Duodenal mucosa (tissue), 2 donors: ENCODE data around the gene LRRC4C.

Source experiments
- H3K27ac ChIP-seq: one replicate; pipeline ENCODE4 v1.7.0; 2013; ENCODE audit warnings: low read depth, low read length
- H3K27me3 ChIP-seq, 2 donors: one replicate each; pipeline ENCODE4 v1.7.0; 2013; ENCODE audit warnings: low read length in 2 of 2, control low read depth in 1 of 2; ENCODE audit not compliant: insufficient read depth in 2 of 2, control insufficient read depth in 1 of 2
- H3K36me3 ChIP-seq, 2 donors: one replicate each; pipeline ENCODE4 v1.7.0; 2013; ENCODE audit warnings: low read length in 2 of 2, control low read depth in 1 of 2; ENCODE audit not compliant: insufficient read depth in 2 of 2, control insufficient read depth in 1 of 2
- H3K4me1 ChIP-seq, 2 donors: one replicate each; pipeline ENCODE4 v1.7.0; 2013; ENCODE audit warnings: low read length in 2 of 2, control low read depth in 1 of 2; ENCODE audit not compliant: insufficient read depth in 2 of 2, control insufficient read depth in 1 of 2
- H3K4me3 ChIP-seq, 2 donors: one replicate each; pipeline ENCODE4 v1.7.0; 2013; ENCODE audit warnings: low read length in 2 of 2, low read depth in 1 of 2
- H3K9ac ChIP-seq, 2 donors: one replicate each; pipeline ENCODE4 v1.7.0; 2013; ENCODE audit warnings: low read length in 2 of 2, low read depth in 1 of 2
- H3K9me3 ChIP-seq, 2 donors: one replicate each; pipeline ENCODE4 v1.7.0; 2013; ENCODE audit warnings: low read length in 2 of 2, control low read depth in 1 of 2; ENCODE audit not compliant: control insufficient read depth in 1 of 2

The LRRC4C gene

DNA sequence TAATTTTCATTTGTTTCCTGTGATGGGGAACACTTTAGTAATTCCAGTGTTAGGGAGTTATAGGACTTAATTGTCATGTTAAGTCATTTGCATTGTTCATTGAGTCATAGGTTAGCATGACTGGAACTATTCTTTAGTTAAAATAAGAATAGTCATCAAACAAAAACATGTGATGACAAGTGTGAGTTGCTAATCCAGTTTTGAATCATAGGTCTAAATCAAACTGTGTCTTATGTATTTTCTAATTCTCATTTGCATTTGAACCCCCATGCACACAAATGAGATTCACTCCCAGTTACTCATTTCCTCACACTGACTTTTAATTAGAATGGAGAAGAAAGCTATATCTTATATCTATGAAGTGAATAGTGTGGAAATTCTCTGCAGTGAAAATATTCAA, 405.6 kb downstream of the LRRC4C start:
- Histone ChIP-seq H3K4me3 (no peak overlapping the region), H3K27me3 (no peaks in the 10 kb centered on the region), H3K36me3 (no peaks in the 10 kb centered on the region), H3K9ac (no peak overlapping the region), H3K27ac (no peak overlapping the region), H3K9me3 (no peaks in the 10 kb centered on the region), H3K4me1 (no peaks in the 10 kb centered on the region)

- Histone ChIP-seq H3K27me3 (no peaks in the 10 kb centered on the region), H3K27ac (no peak overlapping the region), H3K4me3 (no peak overlapping the region), H3K36me3 (no peaks in the 10 kb centered on the region), H3K9me3 (no peaks in the 10 kb centered on the region), H3K4me1 (no peaks in the 10 kb centered on the region), H3K9ac (no peak overlapping the region)
These were observed 407.4 kb downstream of the LRRC4C start for GRCh38 chr11:41051919-41052635.

DNA sequence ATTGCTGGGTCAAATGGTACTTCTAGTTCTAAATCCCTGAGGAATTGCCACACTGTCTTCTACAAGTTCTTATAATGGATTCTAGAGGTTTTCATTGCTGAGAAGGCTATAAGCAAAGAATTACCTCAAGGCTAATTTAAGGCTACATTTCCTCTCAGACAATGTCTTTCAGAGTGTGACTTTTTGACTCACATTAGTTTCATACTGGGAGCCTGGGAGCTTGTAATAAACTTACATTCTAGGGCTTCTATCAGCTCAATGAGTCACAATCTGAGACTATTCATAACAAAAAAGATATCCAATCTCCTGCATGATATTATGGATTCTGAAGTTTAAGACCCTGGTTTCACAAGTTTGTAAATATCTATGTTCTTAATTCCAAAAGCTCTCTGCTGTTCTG, 408.7 kb downstream of the LRRC4C start:
- Histone ChIP-seq H3K27me3 (no peaks in the 10 kb centered on the region), H3K27ac (no peak overlapping the region), H3K4me1 (no peaks in the 10 kb centered on the region), H3K4me3 (no peak overlapping the region), H3K9me3 (no peaks in the 10 kb centered on the region), H3K9ac (no peak overlapping the region), H3K36me3 (no peaks in the 10 kb centered on the region)

DNA sequence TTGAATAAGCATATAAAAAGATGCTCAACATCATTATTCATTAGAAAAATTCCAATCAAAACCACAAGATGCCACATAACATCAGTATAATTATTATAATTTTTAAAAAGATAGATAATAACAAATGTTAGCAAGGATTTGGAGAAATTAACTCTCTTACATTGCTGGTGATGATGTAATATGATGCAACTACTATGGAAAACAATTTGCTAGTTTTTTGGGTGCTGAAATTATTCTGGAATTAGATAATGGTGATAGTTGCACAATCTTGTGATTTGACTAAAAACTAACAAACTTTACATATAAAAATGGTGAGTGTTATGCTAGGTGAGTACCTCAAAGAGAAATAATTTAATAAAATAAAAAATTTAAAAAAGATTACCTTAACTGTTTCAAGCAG, 412.2 kb downstream of the LRRC4C start:
- Histone ChIP-seq H3K36me3 (no peaks in the 10 kb centered on the region), H3K4me1 (no peaks in the 10 kb centered on the region), H3K27ac (no peak overlapping the region), H3K4me3 (no peak overlapping the region), H3K9me3 (no peaks in the 10 kb centered on the region), H3K9ac (no peak overlapping the region), H3K27me3 (no peaks in the 10 kb centered on the region)

GRCh38 chr11:41045266-41045665, 414.2 kb downstream of the LRRC4C start:
- no peaks in the 10 kb centered on the region for H3K4me1 ChIP-seq
- no peak overlapping the region for H3K4me3 ChIP-seq
- H3K27me3 ChIP-seq: no peaks in the 10 kb centered on the region
- H3K27ac ChIP-seq: no peak overlapping the region
- no peaks in the 10 kb centered on the region for H3K36me3 ChIP-seq
- H3K9me3 ChIP-seq: no peaks in the 10 kb centered on the region
- H3K9ac ChIP-seq: no peak overlapping the region

- H3K9ac ChIP-seq: no peak overlapping the region
- no peak overlapping the region for H3K4me3 ChIP-seq
- no peaks in the 10 kb centered on the region for H3K27me3 ChIP-seq
- H3K36me3 ChIP-seq: no peaks in the 10 kb centered on the region
- no peak overlapping the region for H3K27ac ChIP-seq
- no peaks in the 10 kb centered on the region for H3K4me1 ChIP-seq
- no peaks in the 10 kb centered on the region for H3K9me3 ChIP-seq
These were observed 414.7 kb downstream of the LRRC4C start for GRCh38 chr11:41044747-41045146.

- Histone ChIP-seq H3K9ac (no peak overlapping the region), H3K4me3 (no peak overlapping the region), H3K27me3 (no peaks in the 10 kb centered on the region), H3K27ac (no peak overlapping the region), H3K9me3 (no peaks in the 10 kb centered on the region), H3K4me1 (no peaks in the 10 kb centered on the region), H3K36me3 (no peaks in the 10 kb centered on the region)
These were observed 416.8 kb downstream of the LRRC4C start for GRCh38 chr11:41042688-41043087.

GRCh38 chr11:41040474-41040873, 419.0 kb downstream of the LRRC4C start:
- Histone ChIP-seq H3K36me3 (no peaks in the 10 kb centered on the region), H3K9me3 (no peaks in the 10 kb centered on the region), H3K27ac (no peak overlapping the region)

GRCh38 chr11:41039592-41039991, 419.9 kb downstream of the LRRC4C start:
- H3K36me3 ChIP-seq: no peaks in the 10 kb centered on the region
- H3K9ac ChIP-seq: no peak overlapping the region
- no peaks in the 10 kb centered on the region for H3K27me3 ChIP-seq
- H3K4me3 ChIP-seq: no peak overlapping the region
- no peaks in the 10 kb centered on the region for H3K9me3 ChIP-seq
- H3K27ac ChIP-seq: no peak overlapping the region
- no peaks in the 10 kb centered on the region for H3K4me1 ChIP-seq

More at GRCh38 chr11:41040474-41040873, 419.0 kb downstream of the LRRC4C start:
- no peaks in the 10 kb centered on the region for H3K27me3 ChIP-seq
- H3K9ac ChIP-seq: no peak overlapping the region
- H3K4me1 ChIP-seq: no peaks in the 10 kb centered on the region
- no peak overlapping the region for H3K4me3 ChIP-seq

- Histone ChIP-seq H3K9me3 (no peaks in the 10 kb centered on the region), H3K36me3 (no peaks in the 10 kb centered on the region), H3K4me1 (no peaks in the 10 kb centered on the region), H3K9ac (no peak overlapping the region), H3K27me3 (no peaks in the 10 kb centered on the region), H3K27ac (no peak overlapping the region), H3K4me3 (no peak overlapping the region)
These were observed 427.8 kb downstream of the LRRC4C start for GRCh38 chr11:41031551-41032060.
